ENCODE results near the gene CDK5RAP3.

GRCh38 chr17:47986520-47986919 lies 15.6 kb downstream of the CDK5RAP3 start:
- TF ChIP-seq SMAD4 (CRISPR knock-in tag; IDR thresholded peaks at IDR 0.05): no peak
- TF ChIP-seq CTCF (IDR thresholded peaks at IDR 0.05): no peak
- TF ChIP-seq, protein P1, sequence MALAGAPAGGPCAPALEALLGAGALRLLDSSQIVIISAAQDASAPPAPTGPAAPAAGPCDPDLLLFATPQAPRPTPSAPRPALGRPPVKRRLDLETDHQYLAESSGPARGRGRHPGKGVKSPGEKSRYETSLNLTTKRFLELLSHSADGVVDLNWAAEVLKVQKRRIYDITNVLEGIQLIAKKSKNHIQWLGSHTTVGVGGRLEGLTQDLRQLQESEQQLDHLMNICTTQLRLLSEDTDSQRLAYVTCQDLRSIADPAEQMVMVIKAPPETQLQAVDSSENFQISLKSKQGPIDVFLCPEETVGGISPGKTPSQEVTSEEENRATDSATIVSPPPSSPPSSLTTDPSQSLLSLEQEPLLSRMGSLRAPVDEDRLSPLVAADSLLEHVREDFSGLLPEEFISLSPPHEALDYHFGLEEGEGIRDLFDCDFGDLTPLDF (CRISPR knock-in tag; IDR thresholded peaks at IDR 0.05): no peak
- no peak for TF ChIP-seq ZNF263 (CRISPR knock-in tag; IDR thresholded peaks at IDR 0.05; ENCODE audit: low read depth)
- no peak for TF ChIP-seq KAT7 (CRISPR knock-in tag; IDR thresholded peaks at IDR 0.05; ENCODE audit: borderline replicate concordance)
- TF ChIP-seq NR2C2 (CRISPR knock-in tag; IDR thresholded peaks at IDR 0.05): no peak
- no peak for TF ChIP-seq NR3C1 (CRISPR knock-in tag; conservative IDR thresholded peaks at IDR 0.05; ENCODE audit: low read depth)
- TF ChIP-seq, protein P2, sequence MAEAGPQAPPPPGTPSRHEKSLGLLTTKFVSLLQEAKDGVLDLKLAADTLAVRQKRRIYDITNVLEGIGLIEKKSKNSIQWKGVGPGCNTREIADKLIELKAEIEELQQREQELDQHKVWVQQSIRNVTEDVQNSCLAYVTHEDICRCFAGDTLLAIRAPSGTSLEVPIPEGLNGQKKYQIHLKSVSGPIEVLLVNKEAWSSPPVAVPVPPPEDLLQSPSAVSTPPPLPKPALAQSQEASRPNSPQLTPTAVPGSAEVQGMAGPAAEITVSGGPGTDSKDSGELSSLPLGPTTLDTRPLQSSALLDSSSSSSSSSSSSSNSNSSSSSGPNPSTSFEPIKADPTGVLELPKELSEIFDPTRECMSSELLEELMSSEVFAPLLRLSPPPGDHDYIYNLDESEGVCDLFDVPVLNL (CRISPR knock-in tag; IDR thresholded peaks at IDR 0.05; ENCODE audit: borderline replicate concordance, low read depth): no peak

Measured in WTC11 (cell line).